ENCODE data around the gene PTPRM. TPM values are rescaled to one million over a fixed set of nuclear protein-coding genes. Genes with fewer than 3 reads are reported as not detected.

The PTPRM gene
- total RNA-seq, 4 donors from 2014 or later: 81.5 to 98.9 (median 86.8) TPM

DNA sequence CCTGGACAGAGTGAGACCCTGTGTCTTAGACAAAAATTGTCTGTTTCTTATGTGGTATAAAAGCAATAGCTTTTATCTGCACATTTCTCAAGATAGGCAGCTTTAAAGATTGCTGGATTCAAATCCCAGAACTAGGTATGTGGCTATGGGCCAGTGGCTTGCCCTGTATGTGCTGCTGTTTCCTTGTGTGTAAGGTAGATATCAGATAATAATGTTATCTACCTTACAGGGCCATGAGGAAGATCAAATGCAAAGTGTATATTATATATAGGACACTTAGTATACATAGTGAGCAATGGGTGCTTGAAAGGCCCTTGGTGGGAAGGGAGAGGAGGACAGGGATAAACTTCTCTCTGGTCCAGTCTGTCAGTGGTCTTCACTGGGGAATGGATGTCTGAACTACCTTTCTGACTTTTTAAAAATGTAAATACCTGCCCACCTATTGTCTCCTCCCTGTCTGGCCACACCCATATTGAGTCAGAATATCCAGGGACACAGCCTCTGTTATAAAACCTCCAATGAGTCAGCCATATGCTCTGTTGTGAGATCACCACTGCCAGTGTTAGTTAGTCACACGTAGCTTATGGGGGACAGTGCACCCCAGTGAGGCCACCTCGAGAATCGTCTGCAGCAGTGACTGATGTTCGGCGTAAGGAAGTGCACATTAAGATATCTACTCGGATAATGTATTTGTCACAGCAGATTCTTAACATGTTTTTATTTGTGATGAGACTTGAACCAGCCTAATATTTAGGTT, 383.4 kb downstream of the PTPRM start:
- TF ChIP-seq POLR2A (IDR thresholded peaks at IDR 0.05): no peak
- no peak for TF ChIP-seq POLR2AphosphoS5 (IDR thresholded peaks at IDR 0.05)
- TF ChIP-seq EP300 (IDR thresholded peaks at IDR 0.05): no peak
- TF ChIP-seq, protein P1, sequence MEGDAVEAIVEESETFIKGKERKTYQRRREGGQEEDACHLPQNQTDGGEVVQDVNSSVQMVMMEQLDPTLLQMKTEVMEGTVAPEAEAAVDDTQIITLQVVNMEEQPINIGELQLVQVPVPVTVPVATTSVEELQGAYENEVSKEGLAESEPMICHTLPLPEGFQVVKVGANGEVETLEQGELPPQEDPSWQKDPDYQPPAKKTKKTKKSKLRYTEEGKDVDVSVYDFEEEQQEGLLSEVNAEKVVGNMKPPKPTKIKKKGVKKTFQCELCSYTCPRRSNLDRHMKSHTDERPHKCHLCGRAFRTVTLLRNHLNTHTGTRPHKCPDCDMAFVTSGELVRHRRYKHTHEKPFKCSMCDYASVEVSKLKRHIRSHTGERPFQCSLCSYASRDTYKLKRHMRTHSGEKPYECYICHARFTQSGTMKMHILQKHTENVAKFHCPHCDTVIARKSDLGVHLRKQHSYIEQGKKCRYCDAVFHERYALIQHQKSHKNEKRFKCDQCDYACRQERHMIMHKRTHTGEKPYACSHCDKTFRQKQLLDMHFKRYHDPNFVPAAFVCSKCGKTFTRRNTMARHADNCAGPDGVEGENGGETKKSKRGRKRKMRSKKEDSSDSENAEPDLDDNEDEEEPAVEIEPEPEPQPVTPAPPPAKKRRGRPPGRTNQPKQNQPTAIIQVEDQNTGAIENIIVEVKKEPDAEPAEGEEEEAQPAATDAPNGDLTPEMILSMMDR (IDR thresholded peaks at IDR 0.05): no peak
- Histone ChIP-seq H3K36me3 (peaks cover 0 to 16% of the 10 kb centered on the region in 2 donors), H3K4me3 (no peak overlapping the region), H3K4me1 (peaks cover 3 to 26% (median 10%) of the 10 kb centered on the region in 3 donors), H3K9me3 (no peaks in the 10 kb centered on the region), H3K27ac (no peak overlapping the region), H3K27me3 (no peaks in the 10 kb centered on the region)
- WGBS, 2 donors (ENCODE audit: low coverage in 1 of 2): 86% methylated on average over 6 of the region's 6 CpGs
- ATAC-seq: no peak

DNA sequence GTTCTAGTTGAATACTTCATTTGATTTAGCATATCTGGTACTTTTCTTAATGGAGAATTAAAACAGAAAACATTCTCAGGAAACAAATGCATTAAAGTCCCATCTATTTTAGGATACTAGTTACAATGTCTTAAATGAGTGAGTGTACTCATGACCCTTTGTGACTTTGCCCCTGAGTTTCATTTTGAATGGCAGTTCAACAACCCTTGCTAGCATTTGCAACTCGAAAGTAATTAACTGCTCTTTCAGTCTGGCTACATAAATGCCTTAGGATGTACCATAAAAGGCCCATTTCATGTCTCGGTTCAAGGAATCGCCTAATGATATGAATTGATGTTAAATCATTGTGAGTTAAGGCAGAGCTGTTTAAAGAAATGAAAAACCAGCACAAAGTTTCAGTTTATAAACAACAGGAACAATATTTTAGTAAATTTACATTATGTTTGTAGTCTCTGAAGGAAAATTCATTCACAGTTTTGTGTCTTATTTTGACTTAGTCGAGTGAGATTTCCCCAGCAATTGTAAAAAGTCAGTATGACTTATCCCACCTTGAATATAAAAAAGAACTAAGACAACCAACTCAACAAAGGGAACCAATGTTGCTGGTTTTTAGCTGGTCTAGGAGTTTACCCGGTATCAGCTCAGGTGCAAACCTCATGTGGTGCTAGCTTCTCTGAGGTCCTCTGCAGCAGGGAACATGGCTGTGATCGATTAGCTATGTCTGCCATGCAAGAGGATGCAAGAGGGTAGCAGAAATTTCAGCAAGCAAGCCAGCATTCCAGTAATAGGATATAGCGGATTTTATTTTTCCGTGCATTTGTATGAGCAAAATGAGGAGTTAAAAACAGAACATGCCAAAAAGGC, 386.2 kb downstream of the PTPRM start:
- 90 to 92% methylated on average over 6 to 8 of the region's 8 CpGs for WGBS, 2 donors (ENCODE audit: low coverage in 1 of 2)
- Histone ChIP-seq H3K27me3 (no peaks in the 10 kb centered on the region), H3K4me1 (peaks cover 0 to 17% (median 0%) of the 10 kb centered on the region in 3 donors), H3K9me3 (no peaks in the 10 kb centered on the region), H3K36me3 (peaks cover 0 to 16% of the 10 kb centered on the region in 2 donors), H3K4me3 (no peak overlapping the region), H3K27ac (no peak overlapping the region)
- no peak for ATAC-seq
- TF ChIP-seq POLR2A (IDR thresholded peaks at IDR 0.05) (no peak), EP300 (IDR thresholded peaks at IDR 0.05) (no peak), POLR2AphosphoS5 (IDR thresholded peaks at IDR 0.05) (no peak)
- TF ChIP-seq, protein P1 (IDR thresholded peaks at IDR 0.05): no peak

DNA sequence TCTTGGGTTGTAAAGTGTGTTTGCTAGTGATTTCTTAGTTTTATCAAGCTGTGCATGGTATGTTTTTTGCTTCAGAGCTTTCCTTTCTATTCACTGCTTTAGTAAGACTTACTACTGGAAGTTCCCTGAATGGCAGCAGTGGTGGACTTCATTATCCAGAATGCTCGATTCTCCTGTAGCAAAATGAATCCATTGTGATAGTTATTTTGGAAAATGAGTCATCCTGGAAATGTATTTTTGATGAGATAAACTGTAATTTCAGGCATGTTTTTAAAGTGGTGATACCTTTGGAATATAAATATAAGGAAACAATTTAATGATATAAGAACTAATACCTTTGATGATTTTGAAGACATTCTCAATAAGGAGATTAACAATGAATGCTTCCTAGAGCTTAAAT, 387.1 kb downstream of the PTPRM start:
- no peaks in the 10 kb centered on the region for H3K27me3 ChIP-seq
- H3K36me3 ChIP-seq: peaks cover 0 to 12% of the 10 kb centered on the region in 2 donors
- no peak for ATAC-seq
- TF ChIP-seq, protein P1 (IDR thresholded peaks at IDR 0.05): no peak
- TF ChIP-seq POLR2A (IDR thresholded peaks at IDR 0.05): no peak
- TF ChIP-seq POLR2AphosphoS5 (IDR thresholded peaks at IDR 0.05): no peak
- TF ChIP-seq EP300 (IDR thresholded peaks at IDR 0.05): no peak
- H3K4me3 ChIP-seq: no peak overlapping the region
- no peaks in the 10 kb centered on the region for H3K9me3 ChIP-seq
- H3K4me1 ChIP-seq: peaks cover 0 to 24% (median 0%) of the 10 kb centered on the region in 3 donors
- no peak overlapping the region for H3K27ac ChIP-seq
- 43 to 44% methylated on average over 1 of the region's 1 CpG for WGBS, 2 donors (ENCODE audit: low coverage in 1 of 2)

DNA sequence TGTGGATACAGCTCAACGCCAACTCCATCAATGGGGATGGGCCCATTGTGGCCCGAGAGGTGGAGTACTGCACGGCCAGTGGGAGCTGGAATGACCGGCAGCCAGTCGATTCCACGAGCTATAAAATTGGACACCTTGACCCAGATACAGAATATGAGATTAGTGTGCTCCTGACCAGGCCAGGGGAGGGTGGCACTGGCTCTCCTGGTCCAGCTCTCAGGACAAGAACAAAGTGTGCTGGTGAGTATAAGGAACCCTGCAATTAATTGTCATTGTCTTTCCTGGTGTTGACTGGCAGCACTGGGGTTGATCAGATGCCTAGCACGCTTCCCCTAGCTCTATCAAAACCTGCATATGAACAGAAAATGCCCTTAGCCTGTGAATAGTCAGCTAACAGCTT, 388.1 kb downstream of the PTPRM start:
- Histone ChIP-seq H3K36me3 (peaks cover 0 to 7% of the 10 kb centered on the region in 2 donors), H3K4me3 (no peak overlapping the region), H3K4me1 (peaks cover 0 to 25% (median 0%) of the 10 kb centered on the region in 3 donors), H3K9me3 (no peaks in the 10 kb centered on the region), H3K27ac (no peak overlapping the region), H3K27me3 (no peaks in the 10 kb centered on the region)
- no peak for ATAC-seq
- TF ChIP-seq, protein P1 (IDR thresholded peaks at IDR 0.05): no peak
- no peak for TF ChIP-seq POLR2AphosphoS5 (IDR thresholded peaks at IDR 0.05)
- no peak for TF ChIP-seq EP300 (IDR thresholded peaks at IDR 0.05)
- TF ChIP-seq POLR2A (IDR thresholded peaks at IDR 0.05): no peak
- 100% methylated on average over 1 of the region's 7 CpGs; no CpG with 5 or more reads in 1 of the 2 donors for WGBS, 2 donors (ENCODE audit: low coverage in 1 of 2)

Measured in gastroesophageal sphincter (tissue), 4 donors.